Sigmoid colon (tissue), 7 donors: Measurements from ENCODE around the gene DDI2. TPM values are rescaled to one million over a fixed set of nuclear protein-coding genes. Genes with fewer than 3 reads are reported as not detected.

Source experiments
- DNase-seq: peaks from one replicate; pipeline ENCODE4 v3.0.0-alpha.2; 2019
- H3K27ac ChIP-seq, 4 donors: fragments of 200-600 bp; sonication (generic); one replicate each; pipeline ENCODE4 v1.5.1; 2016 to 2019; ENCODE audit warnings: mild to moderate bottlenecking in 1 of 4
- H3K27me3 ChIP-seq, 3 donors: fragments of 200-600 bp; sonication (generic); one replicate each; pipeline ENCODE4 v1.5.1; 2019; ENCODE audit warnings: mild to moderate bottlenecking in 1 of 3
- H3K36me3 ChIP-seq, 4 donors: fragments of 200-600 bp; sonication (generic); one replicate each; pipeline ENCODE4 v1.5.1; 2016 to 2019
- H3K4me1 ChIP-seq, 4 donors: fragments of 200-600 bp; sonication (generic); one replicate each; pipeline ENCODE4 v1.5.1; 2017 to 2019
- H3K4me3 ChIP-seq, 4 donors: fragments of 200-600 bp; sonication (generic); one replicate each; pipeline ENCODE4 v1.5.1; 2017 to 2019; ENCODE audit warnings: mild to moderate bottlenecking in 2 of 4, moderate library complexity in 1 of 4
- H3K9me3 ChIP-seq, 4 donors: fragments of 200-600 bp in 3 of 4; sonication (generic) in 3 of 4; one replicate each; pipeline versions ENCODE4 v1.5.1 to v1.6.1; 2013 to 2019
- CTCF ChIP-seq, 4 experiments: fragments of 450-650 bp in 3 of 4; fragments of 200-600 bp in 1 of 4; IDR thresholded peaks; one replicate each; pipeline ENCODE4 v1.5.1; 2016 to 2019; ENCODE audit warnings: antibody characterized with exemption in 4 of 4, mild to moderate bottlenecking in 3 of 4, moderate library complexity in 2 of 4
- EP300 ChIP-seq, 4 donors: sonication (generic); formaldehyde crosslinking; IDR thresholded peaks; one replicate each; pipeline ENCODE4 v1.6.1; 2017; ENCODE audit warnings: antibody characterized with exemption in 4 of 4
- POLR2A ChIP-seq, 2 donors: fragments of 450-650 bp; IDR thresholded peaks; one replicate each; pipeline ENCODE4 v1.6.1; 2016; ENCODE audit warnings: antibody characterized with exemption in 2 of 2, mild to moderate bottlenecking in 2 of 2, moderate library complexity in 2 of 2
- POLR2AphosphoS5 ChIP-seq, 4 donors: sonication (generic); formaldehyde crosslinking; IDR thresholded peaks; one replicate each; pipeline ENCODE4 v1.6.1; 2017; ENCODE audit warnings: antibody characterized with exemption in 4 of 4
- WGBS, 2 donors: extraction: QIAGEN DNeasy Blood & Tissue Kit; methylation state at CpG; one replicate each; pipeline ENCODE4 v1.1.7; 2013; 5-methylcytosine and 5-hydroxymethylcytosine counted together
- intact Hi-C: fragments of 100-400 bp; cut with DNase I; formaldehyde crosslinking; loops from one replicate; pipeline ENCODE4 v1.15.1; 2023
- polyA plus RNA-seq, 3 donors: library from polyadenylated mRNA; stranded (reverse); fragments of 200-250 nt; gene quantifications; one replicate each; pipeline ENCODE4 v1.2.3, GENCODE V29; 2013
- total RNA-seq, 4 donors: library from RNA; depleted of rRNA; stranded (reverse); fragments of >200 nt; gene quantifications; one replicate each; pipeline ENCODE4 v1.1.0, GENCODE V29; 2016
- donor health status: healthy with polysubstance abuse.
- donor health status: Bipolar disorder and iron deficiency.
- donor health status: healthy.

Gene DDI2
- total and polyA plus RNA-seq, 7 donors = 3.0 to 27.3 (median 13.4) TPM

GRCh38 chr1:15687446-15687845, 70.2 kb downstream of the DDI2 start:
- no peak for TF ChIP-seq POLR2AphosphoS5 (IDR thresholded peaks at IDR 0.05)
- TF ChIP-seq CTCF (IDR thresholded peaks at IDR 0.05) = no peak
- Histone ChIP-seq H3K9me3 (no peaks in the 10 kb centered on the region), H3K4me1 (peaks cover 0 to 37% (median 31%) of the 10 kb centered on the region in 4 donors), H3K4me3 (no peak overlapping the region), H3K27ac (no peak overlapping the region), H3K36me3 (no peaks in the 10 kb centered on the region), H3K27me3 (no peaks in the 10 kb centered on the region)
- 70 to 71% methylated on average over 2 of the region's 2 CpGs for WGBS, 2 donors
- DNase-seq = no peak
- intact Hi-C loops = loop anchor here (5.0 kb wide), 1 partner anchor 70 kb away; the partner anchor contains the start of gene DDI2

- TF ChIP-seq EP300 (IDR thresholded peaks at IDR 0.05) (no peak), POLR2AphosphoS5 (IDR thresholded peaks at IDR 0.05) (no peak), POLR2A (IDR thresholded peaks at IDR 0.05) (no peak), CTCF (IDR thresholded peaks at IDR 0.05) (no peak)
- no peaks in the 10 kb centered on the region for H3K36me3 ChIP-seq
- peaks cover 0 to 31% (median 24%) of the 10 kb centered on the region in 4 donors for H3K4me1 ChIP-seq
- DNase-seq = no peak
- no peaks in the 10 kb centered on the region for H3K27me3 ChIP-seq
- H3K27ac ChIP-seq = no peak overlapping the region
- intact Hi-C loops = no loop called here
- H3K9me3 ChIP-seq = no peaks in the 10 kb centered on the region
- 96% methylated on average over 6 of the region's 6 CpGs for WGBS, 2 donors
- no peak overlapping the region for H3K4me3 ChIP-seq
Observed at GRCh38 chr1:15690317-15690716, 73.1 kb downstream of the DDI2 start.

GRCh38 chr1:15691434-15692032, 74.3 kb downstream of the DDI2 start:
- H3K4me1 ChIP-seq = peaks cover 0 to 21% (median 17%) of the 10 kb centered on the region in 4 donors
- H3K36me3 ChIP-seq = peaks cover 0 to 4% (median 1%) of the 10 kb centered on the region in 4 donors
- 76 to 86% methylated on average over 11 of the region's 11 CpGs for WGBS, 2 donors
- TF ChIP-seq EP300 (IDR thresholded peaks at IDR 0.05) (no peak), POLR2A (IDR thresholded peaks at IDR 0.05) (no peak), CTCF (IDR thresholded peaks at IDR 0.05) (no peak), POLR2AphosphoS5 (IDR thresholded peaks at IDR 0.05) (no peak)
- no peak overlapping the region for H3K4me3 ChIP-seq
- no peaks in the 10 kb centered on the region for H3K27me3 ChIP-seq
- no peak for DNase-seq
- peak overlapping the region; percentile 4 to 62 (median 30) for H3K27ac ChIP-seq
- no peaks in the 10 kb centered on the region for H3K9me3 ChIP-seq
- intact Hi-C loops = no loop called here

- H3K4me3 ChIP-seq = no peak overlapping the region
- H3K9me3 ChIP-seq = no peaks in the 10 kb centered on the region
- peaks cover 0 to 9% (median 2%) of the 10 kb centered on the region in 4 donors for H3K36me3 ChIP-seq
- TF ChIP-seq POLR2AphosphoS5 (IDR thresholded peaks at IDR 0.05) = no peak
- TF ChIP-seq EP300 (IDR thresholded peaks at IDR 0.05) = no peak
- TF ChIP-seq POLR2A (IDR thresholded peaks at IDR 0.05) = no peak
- no peak for TF ChIP-seq CTCF (IDR thresholded peaks at IDR 0.05)
- WGBS, 2 donors = 79 to 84% methylated on average over 5 of the region's 5 CpGs
- peak overlapping the region in 2 of 4 donors; percentile 33 to 62 for H3K27ac ChIP-seq
- DNase-seq = no peak
- H3K4me1 ChIP-seq = peaks cover 0 to 21% (median 19%) of the 10 kb centered on the region in 4 donors
- H3K27me3 ChIP-seq = no peaks in the 10 kb centered on the region
- intact Hi-C loops = no loop called here
Observed at GRCh38 chr1:15692121-15692682, 74.9 kb downstream of the DDI2 start.
